ENCODE measurements around the gene PFDN2.
A peak's percentile ranks its signal among the peaks of the same experiment; 100 is the strongest.

- TF ChIP-seq POLR2AphosphoS5 (IDR thresholded peaks at IDR 0.05) (peak; percentile 25 to 61 (median 46)), CTCF (IDR thresholded peaks at IDR 0.05) (no peak)
Measured at GRCh38 chr1:161153682-161154337, 36.0 kb upstream of the PFDN2 start, which contains the start of gene UFC1.
